ENCODE data around the gene ATG4C.
"Not testable (repeated sequence)": the region's sequence is repeated elsewhere in the genome, so short reads cannot be mapped to it uniquely, and the experiment has no call there.

ATG4C gene

GRCh38 chr1:62778208-62778607, 5.7 kb upstream of the ATG4C start:
- DNase-seq, result no peak

GRCh38 chr1:62781841-62782543, 1.9 kb upstream of the ATG4C start:
- DNase-seq, result no peak

- DNase-seq, result not testable (repeated sequence)
These were observed 1.3 kb upstream of the ATG4C start for GRCh38 chr1:62782544-62783212.

- DNase-seq, result no peak
These were observed 805 bp downstream of the ATG4C start for GRCh38 chr1:62784509-62785365.

- no peak for DNase-seq
These were observed 6.8 kb downstream of the ATG4C start for GRCh38 chr1:62790716-62791115.

- DNase-seq, result no peak
These were observed 10.1 kb downstream of the ATG4C start for GRCh38 chr1:62794053-62794452.

- no peak for DNase-seq
These were observed 12.3 kb downstream of the ATG4C start for GRCh38 chr1:62796221-62796620.

GRCh38 chr1:62799688-62800087, 15.8 kb downstream of the ATG4C start:
- DNase-seq, result no peak

- no peak for DNase-seq
These were observed 16.3 kb downstream of the ATG4C start for GRCh38 chr1:62800281-62800680.

GRCh38 chr1:62800825-62801306, 16.9 kb downstream of the ATG4C start:
- no peak for DNase-seq

GRCh38 chr1:62809788-62810187, 25.9 kb downstream of the ATG4C start:
- DNase-seq, result no peak

- DNase-seq, result no peak
These were observed 26.7 kb downstream of the ATG4C start for GRCh38 chr1:62810420-62811274.

- DNase-seq, result no peak
These were observed 39.6 kb downstream of the ATG4C start for GRCh38 chr1:62823556-62823955.

GRCh38 chr1:62826901-62827300, 43.0 kb downstream of the ATG4C start:
- no peak for DNase-seq

- DNase-seq, result not testable (repeated sequence)
These were observed 43.9 kb downstream of the ATG4C start for GRCh38 chr1:62827786-62828185.

GRCh38 chr1:62832276-62832675, 48.3 kb downstream of the ATG4C start:
- DNase-seq, result no peak

- no peak for DNase-seq
These were observed 49.6 kb downstream of the ATG4C start for GRCh38 chr1:62833529-62833928.

GRCh38 chr1:62834400-62834961, 50.5 kb downstream of the ATG4C start:
- no peak for DNase-seq

GRCh38 chr1:62836856-62837540, 53.1 kb downstream of the ATG4C start:
- no peak for DNase-seq

- DNase-seq, result no peak
These were observed 56.6 kb downstream of the ATG4C start for GRCh38 chr1:62840555-62840954.

GRCh38 chr1:62841587-62842169, 57.7 kb downstream of the ATG4C start:
- peak; percentile 44 for DNase-seq
